ENCODE data around the gene NTMT1.

The NTMT1 gene

DNA sequence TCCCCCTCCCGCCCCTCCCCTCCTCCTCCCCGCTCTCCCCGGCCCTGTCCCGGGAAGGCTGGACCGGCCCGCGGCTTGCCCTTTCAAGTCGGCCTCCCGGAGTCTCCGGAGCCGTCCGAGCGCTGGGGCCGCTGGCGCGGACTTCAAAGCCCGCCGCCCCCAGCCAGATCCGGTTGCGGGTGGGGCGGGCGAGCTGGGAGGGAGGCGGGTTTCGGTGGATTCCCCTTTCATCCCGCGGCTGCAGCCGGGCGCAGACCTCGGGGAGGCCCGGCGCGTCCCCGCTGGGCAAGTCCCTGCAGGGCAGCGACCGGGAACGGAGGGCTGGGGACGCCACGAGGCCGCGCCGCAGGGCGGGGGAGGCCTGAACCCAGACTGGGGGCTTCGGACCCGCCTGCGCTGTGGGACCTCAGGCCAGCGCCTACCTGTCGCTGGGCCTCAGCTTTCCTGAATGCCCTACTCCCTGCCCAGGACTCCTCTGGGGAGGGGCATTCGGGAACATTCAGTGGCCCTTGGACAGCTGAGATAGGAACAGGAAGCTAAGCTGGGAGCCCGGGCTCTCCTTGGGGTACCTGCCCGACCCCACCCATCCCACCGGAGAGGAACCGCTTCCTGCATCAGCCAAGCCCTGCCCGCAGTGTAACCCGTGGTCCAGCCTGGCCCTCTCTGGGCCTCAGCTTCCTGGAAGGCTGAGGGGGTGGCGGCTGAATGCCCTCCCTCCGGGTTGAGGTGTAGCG is 28.4 kb upstream of the NTMT1 start:
- TF ChIP-seq, protein P1, sequence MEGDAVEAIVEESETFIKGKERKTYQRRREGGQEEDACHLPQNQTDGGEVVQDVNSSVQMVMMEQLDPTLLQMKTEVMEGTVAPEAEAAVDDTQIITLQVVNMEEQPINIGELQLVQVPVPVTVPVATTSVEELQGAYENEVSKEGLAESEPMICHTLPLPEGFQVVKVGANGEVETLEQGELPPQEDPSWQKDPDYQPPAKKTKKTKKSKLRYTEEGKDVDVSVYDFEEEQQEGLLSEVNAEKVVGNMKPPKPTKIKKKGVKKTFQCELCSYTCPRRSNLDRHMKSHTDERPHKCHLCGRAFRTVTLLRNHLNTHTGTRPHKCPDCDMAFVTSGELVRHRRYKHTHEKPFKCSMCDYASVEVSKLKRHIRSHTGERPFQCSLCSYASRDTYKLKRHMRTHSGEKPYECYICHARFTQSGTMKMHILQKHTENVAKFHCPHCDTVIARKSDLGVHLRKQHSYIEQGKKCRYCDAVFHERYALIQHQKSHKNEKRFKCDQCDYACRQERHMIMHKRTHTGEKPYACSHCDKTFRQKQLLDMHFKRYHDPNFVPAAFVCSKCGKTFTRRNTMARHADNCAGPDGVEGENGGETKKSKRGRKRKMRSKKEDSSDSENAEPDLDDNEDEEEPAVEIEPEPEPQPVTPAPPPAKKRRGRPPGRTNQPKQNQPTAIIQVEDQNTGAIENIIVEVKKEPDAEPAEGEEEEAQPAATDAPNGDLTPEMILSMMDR (IDR thresholded peaks at IDR 0.05; ENCODE audit: control insufficient read depth, extremely low read depth, insufficient read depth), result no peak
- H3K4me3 ChIP-seq (ENCODE audit: low read depth, low read length), result no peak overlapping the region
- no peak for DNase-seq (ENCODE audit: low read depth)

DNA sequence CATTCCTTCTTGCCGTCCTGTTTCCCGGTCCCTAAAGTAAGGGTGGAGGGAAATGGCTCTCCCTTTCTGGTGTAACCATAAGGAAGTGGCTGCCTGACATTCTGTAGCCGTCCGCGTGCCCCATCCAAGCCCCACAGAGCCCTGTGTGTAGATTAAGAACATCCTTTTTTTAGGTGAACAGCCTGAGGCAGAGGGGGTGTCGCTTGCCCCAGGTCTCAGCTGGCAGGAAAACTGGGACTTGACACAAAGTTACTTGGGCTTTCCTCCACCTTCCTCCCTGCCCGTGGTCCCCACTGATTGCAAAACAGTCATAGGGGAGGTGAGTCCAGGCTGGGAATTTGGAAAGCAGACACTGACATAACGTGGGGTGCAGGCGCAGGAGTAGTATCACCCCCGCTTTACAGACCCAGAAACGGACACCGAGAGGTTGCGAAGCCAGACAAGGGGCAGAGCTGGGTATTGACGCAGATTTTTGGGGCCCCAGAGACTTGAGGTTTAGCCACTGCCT is 27.8 kb upstream of the NTMT1 start:
- TF ChIP-seq, protein P1 (IDR thresholded peaks at IDR 0.05; ENCODE audit: control insufficient read depth, extremely low read depth, insufficient read depth), result no peak
- no peak overlapping the region for H3K4me3 ChIP-seq (ENCODE audit: low read depth, low read length)
- DNase-seq (ENCODE audit: low read depth), result no peak

DNA sequence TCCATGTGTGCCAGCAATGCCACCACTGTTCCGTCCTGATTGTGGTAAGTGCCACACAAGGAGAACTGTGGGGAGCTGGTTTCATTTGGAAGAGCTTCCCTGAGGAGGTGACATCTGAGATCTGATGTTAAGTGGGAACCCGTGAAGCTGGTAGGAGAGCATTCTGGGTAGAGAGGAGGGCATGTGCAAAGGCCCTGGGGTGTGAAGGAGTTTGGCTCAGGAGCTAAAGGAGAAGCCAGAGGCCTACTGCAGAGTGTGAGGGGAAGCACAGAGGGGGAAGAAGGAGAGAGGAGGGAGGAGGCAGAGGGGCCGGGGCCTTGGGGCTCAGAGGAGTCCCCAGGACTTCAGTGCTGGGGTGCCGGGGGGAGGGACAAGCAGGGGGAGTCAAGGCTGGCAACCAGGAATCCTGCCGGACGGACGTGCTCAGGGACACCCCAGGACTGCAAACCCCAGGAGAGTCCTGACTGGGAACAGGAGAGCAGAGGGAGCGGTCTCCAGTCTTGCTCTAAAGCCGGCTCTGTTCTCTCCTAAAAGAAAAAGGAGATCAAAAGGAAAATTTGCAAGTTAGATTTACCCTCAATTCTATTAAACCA is 24.8 kb upstream of the NTMT1 start:
- TF ChIP-seq, protein P1 (IDR thresholded peaks at IDR 0.05; ENCODE audit: control insufficient read depth, extremely low read depth, insufficient read depth), result no peak
- DNase-seq (ENCODE audit: low read depth), result no peak
- no peak overlapping the region for H3K4me3 ChIP-seq (ENCODE audit: low read depth, low read length)

DNA sequence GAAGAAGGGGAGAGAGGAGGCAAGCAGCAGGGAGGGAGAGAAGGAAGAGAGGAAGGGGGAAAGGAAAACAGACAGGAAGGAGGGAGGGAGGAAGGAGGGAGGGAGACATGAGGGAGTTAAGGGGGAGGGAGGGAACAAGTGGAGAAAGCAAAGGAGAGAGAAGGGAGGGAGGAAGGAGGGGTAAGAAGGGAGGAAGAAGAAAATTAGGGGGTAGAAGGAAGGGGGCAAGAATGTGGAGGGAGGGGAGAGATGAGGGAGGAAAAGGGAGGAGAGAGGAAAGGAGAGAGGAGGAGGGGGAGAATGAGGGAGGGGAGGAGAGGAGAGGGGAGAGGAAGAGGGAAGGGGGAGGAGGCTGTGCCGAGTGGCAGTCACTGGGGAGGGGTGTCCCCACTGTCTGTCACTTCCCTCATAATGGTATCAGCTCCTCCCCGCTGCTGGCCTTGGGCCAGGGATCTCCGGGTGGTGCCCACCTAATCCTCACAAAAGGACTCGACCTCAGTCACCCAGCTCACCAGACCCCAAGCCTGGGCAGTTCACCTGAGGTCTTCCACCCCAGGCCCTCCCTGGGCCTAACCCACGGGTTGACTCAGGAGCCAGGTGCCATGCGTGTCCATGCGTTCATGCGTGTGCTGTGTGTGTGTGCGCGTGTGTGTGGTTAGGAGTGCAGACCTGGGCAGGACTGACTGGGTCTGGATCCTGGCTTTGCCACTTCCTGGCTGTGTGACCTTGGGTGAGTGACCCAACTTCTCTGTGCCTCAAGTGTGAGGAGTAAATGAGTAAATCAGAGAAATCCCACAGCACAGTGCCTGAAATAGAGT is 23.2 kb upstream of the NTMT1 start:
- no peak for DNase-seq (ENCODE audit: low read depth)
- TF ChIP-seq, protein P1 (IDR thresholded peaks at IDR 0.05; ENCODE audit: control insufficient read depth, extremely low read depth, insufficient read depth), result no peak
- no peak overlapping the region for H3K4me3 ChIP-seq (ENCODE audit: low read depth, low read length)

DNA sequence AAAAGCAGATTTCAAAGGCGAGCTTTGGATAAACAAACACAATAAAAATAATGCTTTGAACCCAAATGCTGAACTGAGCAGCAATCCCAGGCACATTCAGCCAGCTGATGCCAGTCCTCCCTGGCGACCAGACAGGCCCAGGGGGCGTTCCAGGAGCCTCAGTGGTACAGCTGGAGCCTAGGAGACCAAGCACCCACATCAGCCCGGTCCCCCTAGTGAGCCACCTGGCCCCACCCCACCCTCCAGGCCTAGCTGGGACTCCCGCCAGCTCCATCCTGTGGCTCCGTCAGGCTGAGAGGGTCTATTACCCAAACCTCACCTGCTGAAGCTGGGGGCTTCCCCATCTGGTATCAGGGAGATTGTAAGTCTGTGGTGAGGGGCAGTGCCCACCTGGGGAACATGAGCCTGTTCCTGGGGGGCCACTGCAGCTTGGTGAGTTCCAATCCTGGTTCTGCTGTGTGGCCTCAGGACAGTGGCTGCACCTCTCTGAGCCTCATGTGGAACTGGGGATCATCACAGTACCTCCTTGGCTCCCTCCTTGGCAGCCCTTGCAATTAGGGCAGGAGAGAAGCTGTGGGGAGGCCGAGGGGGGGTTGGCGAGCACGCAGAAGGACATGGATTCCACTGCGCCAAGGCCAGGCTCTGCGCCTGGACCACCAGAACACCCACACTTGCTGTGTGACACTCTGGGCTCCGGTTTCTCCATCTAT is 21.8 kb upstream of the NTMT1 start:
- TF ChIP-seq, protein P1 (IDR thresholded peaks at IDR 0.05; ENCODE audit: control insufficient read depth, extremely low read depth, insufficient read depth), result no peak

DNA sequence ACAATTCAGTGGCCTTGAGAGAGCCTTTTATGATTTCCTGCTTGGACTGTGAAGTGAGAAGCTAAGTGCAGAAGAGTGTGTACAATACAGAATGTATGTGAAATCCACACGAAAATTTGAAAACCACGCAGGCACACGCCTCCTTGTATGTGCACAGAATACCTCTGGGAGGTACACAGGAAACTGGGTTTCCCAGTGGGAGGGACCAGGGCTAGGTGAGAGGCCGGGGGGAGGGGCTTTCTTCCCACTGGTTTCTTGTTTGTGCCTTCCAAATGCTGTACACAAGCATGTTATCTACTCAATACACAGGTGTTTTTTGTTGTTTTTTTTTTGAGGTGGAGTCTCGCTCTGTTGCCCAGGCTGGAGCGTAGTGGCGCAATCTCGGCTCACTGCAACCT is 21.2 kb upstream of the NTMT1 start:
- H3K4me3 ChIP-seq (ENCODE audit: low read depth, low read length), result no peak overlapping the region
- no peak for DNase-seq (ENCODE audit: low read depth)
- TF ChIP-seq, protein P1 (IDR thresholded peaks at IDR 0.05; ENCODE audit: control insufficient read depth, extremely low read depth, insufficient read depth), result no peak

More for the DNA sequence above, 21.8 kb upstream of the NTMT1 start:
- H3K4me3 ChIP-seq (ENCODE audit: low read depth, low read length), result no peak overlapping the region
- no peak for DNase-seq (ENCODE audit: low read depth)
